Mammary epithelial cell (primary cell): Measurements from ENCODE around the gene MTG2.

Experiments used
- EZH2 ChIP-seq: IDR thresholded peaks from 2 replicates; pipeline ENCODE4 v1.6.1; 2012; ENCODE audit warnings: low read length, inconsistent platforms, borderline replicate concordance
- TF ChIP-seq, protein P1 (sequence below), 2 donors: IDR thresholded peaks in 1 of 2; conservative IDR thresholded peaks in 1 of 2; 2 replicates each; pipeline ENCODE4 v1.5.1; 2011 to 2012; ENCODE audit warnings: inconsistent platforms in 2 of 2, low read length in 2 of 2, mild to moderate bottlenecking in 2 of 2, control low read depth in 1 of 2, low read depth in 1 of 2; ENCODE audit not compliant: insufficient read depth in 1 of 2; ENCODE audit errors: extremely low read depth in 1 of 2

GRCh38 chr20:62183426-62184142 is 756 bp downstream of the MTG2 start:
- TF ChIP-seq, protein P1, sequence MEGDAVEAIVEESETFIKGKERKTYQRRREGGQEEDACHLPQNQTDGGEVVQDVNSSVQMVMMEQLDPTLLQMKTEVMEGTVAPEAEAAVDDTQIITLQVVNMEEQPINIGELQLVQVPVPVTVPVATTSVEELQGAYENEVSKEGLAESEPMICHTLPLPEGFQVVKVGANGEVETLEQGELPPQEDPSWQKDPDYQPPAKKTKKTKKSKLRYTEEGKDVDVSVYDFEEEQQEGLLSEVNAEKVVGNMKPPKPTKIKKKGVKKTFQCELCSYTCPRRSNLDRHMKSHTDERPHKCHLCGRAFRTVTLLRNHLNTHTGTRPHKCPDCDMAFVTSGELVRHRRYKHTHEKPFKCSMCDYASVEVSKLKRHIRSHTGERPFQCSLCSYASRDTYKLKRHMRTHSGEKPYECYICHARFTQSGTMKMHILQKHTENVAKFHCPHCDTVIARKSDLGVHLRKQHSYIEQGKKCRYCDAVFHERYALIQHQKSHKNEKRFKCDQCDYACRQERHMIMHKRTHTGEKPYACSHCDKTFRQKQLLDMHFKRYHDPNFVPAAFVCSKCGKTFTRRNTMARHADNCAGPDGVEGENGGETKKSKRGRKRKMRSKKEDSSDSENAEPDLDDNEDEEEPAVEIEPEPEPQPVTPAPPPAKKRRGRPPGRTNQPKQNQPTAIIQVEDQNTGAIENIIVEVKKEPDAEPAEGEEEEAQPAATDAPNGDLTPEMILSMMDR (conservative IDR thresholded peaks at IDR 0.05 in 1 of 2, IDR thresholded peaks at IDR 0.05 in 1 of 2; ENCODE audit: extremely low read depth in 1 of 2, insufficient read depth in 1 of 2, low read depth in 1 of 2, low read length in 2 of 2): no peak
- no peak for TF ChIP-seq EZH2
